Measurements from ENCODE around the gene TOX2.

- TF ChIP-seq POLR2A (IDR thresholded peaks at IDR 0.05) (no peak), CTCF (IDR thresholded peaks at IDR 0.05 in 8 of 11, conservative IDR thresholded peaks at IDR 0.05 in 3 of 11) (no peak), POLR2AphosphoS5 (IDR thresholded peaks at IDR 0.05) (no peak)
Measured at GRCh38 chr20:43984587-43984986, 69.9 kb downstream of the TOX2 start.
